DMS153 treated with DMSO at 0.1 percent for 48 hours (cell line): Measurements from ENCODE around the gene AGO1.
"Not testable (repeated sequence)": the region's sequence is repeated elsewhere in the genome, so short reads cannot be mapped to it uniquely, and the experiment has no call there.

Source experiments
- DNase-seq: peaks from one replicate; lab custom pipeline; 2025; ENCODE audit not compliant: unreplicated experiment; lab: John Stamatoyannopoulos, UW

The AGO1 gene

DNA sequence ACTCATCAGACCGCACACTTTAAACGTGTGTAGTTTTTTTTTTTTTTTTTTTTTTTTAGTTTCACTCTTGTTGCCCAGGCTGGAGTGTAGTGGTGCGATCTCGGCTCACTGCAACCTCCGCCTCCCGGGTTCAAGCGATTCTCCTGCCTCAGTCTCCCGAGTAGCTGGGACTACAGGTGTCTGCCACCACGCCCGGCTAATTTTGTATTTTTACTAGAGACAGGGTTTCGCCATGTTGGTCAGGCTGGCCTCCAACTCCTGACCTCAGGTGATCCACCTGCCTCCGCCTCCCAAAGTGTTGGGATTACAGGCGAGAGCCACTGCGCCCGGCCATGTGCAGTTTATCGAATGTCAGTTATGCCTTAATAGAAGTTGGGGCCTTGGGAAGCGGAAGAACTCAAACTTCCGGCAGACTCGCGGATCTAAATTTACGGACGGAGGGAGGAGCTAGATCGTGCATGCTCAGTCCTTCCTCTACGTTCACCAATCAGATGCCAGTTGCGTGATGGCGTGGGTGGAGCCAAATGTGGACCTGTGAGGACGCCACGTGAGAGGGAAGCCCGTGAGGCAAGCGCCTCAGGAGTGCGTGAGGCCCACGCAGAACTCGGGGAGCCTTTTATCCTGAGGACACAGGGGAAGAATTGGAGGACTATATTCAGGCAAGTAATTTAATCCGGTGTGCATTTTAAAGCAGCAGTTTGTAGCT is 13.6 kb upstream of the AGO1 start:
- DNase-seq, result not testable (repeated sequence)

DNA sequence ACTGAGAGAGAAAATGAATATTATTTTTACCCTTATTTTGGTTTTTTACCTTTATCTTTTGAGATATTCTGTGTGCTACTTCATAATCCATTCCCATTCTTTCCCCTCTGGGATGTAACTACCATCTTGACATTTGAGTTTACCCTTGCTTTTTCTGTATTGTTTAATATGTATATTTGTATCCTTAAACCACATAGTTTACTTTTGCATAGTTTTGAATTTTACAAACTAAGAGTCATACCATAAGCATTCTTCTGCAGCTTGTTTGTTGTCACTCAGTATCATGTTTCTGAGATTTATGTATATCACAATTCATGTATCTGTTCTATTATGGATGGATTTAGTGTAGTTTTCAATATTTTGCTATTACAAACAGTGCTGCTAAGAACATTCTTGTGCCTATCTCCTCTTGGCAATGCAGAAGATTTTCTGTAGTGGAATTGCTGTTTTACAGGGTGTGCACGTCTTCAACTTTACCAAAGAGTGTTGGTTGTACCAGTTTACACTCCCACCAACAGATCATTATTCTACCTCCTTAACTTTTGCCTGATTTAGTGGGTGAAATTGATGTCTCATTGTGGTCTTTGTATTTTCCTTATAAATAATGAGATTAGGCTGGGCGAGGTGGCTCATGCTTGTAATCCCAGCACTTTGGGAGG is 12.2 kb upstream of the AGO1 start:
- no peak for DNase-seq

DNA sequence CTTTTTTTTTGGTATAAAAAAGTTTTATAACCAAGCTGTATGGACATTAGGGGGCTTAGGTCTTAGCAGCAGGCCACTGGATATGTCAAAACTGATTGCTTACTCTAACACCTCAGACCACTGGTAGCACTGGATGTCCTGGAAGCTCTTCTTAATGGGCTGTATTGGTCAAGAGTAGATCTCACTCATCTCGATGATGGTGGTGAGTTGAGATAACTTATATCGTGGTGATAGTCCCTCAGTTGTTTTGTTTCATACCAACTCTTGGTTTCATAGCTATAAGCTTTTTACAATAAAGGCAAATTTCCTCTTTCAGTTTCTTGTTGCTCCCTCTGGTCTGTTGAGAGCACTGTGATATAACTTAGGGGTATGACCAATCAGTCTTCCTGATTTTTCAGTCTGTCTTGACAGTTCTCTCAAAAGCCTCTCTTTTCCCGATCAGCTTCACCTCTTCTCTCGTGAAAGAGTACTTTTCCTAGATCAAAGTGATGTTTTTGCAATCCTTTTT is 9.7 kb upstream of the AGO1 start:
- DNase-seq, result no peak

DNA sequence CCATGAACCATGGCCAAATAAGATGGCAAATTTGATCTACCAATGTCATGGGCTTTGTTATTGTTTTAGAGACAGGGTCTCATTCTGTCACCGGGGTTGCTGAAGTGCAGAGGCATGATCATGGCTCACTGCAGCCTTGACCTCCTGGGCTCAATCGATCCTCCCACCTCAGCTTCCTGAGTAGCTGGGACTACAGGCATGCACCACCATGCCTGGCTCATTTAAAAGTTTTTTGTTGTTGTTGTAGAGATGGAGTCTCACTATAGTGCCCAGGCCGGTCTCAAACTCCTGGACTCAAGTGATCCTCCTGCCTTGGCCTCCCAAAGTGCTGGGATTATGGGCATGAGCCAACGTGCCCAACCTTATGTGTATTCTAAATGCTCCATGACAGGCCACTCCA is 8.9 kb upstream of the AGO1 start:
- not testable (repeated sequence) for DNase-seq

DNA sequence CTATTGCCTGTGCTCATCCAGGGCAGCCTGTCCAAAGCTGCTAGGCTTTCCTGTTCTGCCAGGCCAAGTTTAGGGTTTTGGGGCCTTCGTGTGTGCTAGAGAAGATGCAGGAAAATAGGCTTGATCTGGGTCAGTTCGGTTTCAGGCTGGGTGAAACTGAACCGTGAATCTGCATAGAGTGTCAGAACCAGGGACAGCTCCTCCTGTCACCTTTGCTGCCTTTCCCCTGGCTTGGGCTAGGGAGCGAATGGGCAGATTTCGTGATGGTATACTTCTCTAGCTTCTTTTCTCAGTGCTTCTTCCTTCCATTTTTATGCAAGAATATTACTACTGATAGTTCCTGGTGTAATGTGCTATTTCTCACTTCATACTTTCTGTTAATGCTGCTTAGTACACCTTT is 6.0 kb upstream of the AGO1 start:
- no peak for DNase-seq

DNA sequence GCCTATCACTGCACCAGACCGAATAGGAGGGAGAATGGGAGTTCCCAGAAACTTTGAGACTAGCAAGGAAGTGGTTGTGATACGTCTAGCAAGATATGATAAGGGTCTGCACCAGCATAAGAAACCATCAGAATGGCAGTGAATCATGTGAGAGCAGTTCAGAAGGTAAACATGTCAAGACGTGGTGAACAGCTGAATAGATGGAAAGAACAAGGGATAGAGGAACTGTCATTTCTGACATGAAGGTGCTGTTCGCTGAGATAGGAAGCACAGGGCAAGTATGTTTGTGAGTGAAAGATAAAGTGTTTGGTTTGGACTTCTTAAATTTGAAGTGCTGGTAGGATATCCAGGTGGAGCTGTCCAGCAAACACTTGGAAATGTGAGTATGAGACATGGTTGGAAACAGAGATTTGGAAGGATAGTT is 1.1 kb upstream of the AGO1 start:
- DNase-seq, result no peak

DNA sequence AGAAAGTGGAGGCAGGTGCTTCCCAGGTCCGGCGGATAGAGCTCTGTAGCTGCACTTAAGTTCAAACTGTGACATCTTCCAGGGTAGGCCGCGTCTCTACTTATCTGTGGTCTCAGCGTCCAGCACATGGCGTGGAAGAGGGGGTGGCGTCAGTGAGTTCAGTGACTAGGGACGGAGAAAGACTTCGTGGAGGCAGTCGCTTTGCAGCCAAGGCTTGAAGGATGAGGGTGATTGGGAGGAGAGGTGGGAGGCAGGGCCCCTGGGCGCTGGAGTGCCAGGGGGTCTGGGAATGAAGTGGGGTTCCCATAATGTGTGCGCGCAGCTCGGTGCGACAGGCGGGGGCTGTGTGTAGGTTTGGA is 444 bp upstream of the AGO1 start:
- no peak for DNase-seq

DNA sequence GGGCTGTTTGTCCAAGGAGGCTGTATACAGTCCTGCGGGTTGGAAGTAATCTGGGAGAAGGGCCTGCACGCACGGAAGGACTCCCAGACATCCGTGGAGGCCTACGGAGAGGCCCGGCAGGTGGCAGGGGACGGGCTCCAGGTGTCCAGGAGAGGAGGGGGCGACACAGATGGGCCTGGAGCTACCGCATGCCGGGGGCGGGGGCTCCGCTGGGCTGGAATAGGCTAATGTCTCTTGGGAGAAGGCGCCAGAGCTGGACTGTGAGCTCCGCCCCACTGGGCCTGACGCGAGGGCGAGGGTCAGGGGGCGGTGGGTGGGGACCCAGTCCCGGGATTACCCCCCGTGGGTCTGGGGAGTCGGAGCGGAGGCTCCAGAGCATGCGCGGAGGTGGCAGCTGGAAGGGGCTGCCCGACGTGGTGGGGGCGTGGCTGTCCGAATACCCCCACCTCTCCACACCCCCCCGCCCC is 659 bp downstream of the AGO1 start:
- DNase-seq, result no peak

DNA sequence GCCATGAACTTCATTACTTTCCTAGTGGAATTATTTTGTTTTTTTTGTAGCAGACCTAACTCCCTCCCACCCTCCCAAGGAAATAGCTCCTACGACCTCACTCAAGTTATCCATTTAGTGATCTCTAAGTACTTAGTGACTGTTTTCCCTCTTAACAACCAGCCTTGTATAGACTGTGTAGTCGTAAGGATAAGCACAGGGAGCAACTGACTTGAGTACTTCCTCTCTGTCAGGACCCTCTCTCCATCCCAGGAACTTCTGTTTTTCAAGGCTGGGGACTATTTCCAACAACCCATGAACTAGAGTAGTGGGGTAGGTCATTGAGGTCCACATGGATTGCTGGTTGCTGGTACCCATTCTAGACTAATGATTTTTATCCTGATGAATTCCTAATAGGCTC is 1.9 kb downstream of the AGO1 start:
- DNase-seq, result no peak

DNA sequence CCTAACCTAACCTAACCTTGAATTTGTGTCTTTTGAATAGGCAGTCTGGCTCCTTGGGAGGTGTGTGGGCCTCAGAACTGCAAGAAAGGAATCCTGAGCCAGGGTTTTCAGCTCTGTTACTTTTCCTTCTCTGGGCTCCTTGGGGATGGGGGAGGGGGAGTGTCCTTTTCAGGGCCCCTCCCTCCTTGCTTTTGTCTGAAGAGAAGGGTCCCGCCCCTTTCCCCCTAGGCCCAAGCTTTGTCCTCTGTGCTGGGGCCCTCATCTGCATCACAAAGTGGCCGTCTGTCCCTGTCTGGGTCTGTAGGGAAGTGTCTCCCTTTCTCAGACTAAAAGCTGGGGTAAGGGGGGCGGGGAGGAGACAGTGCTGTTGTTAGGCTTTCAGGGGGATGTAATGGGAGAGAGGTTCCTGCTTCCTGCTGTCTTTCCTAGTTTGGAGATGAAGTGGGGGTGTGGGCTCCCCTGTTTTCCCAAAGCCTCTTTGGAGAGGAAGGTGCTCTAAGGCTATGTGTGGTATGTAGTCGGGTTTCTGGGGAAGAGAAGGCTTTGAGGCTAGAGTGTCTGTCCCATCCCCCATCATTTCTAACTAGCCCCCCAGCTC is 3.1 kb downstream of the AGO1 start:
- peak; percentile 35 for DNase-seq

DNA sequence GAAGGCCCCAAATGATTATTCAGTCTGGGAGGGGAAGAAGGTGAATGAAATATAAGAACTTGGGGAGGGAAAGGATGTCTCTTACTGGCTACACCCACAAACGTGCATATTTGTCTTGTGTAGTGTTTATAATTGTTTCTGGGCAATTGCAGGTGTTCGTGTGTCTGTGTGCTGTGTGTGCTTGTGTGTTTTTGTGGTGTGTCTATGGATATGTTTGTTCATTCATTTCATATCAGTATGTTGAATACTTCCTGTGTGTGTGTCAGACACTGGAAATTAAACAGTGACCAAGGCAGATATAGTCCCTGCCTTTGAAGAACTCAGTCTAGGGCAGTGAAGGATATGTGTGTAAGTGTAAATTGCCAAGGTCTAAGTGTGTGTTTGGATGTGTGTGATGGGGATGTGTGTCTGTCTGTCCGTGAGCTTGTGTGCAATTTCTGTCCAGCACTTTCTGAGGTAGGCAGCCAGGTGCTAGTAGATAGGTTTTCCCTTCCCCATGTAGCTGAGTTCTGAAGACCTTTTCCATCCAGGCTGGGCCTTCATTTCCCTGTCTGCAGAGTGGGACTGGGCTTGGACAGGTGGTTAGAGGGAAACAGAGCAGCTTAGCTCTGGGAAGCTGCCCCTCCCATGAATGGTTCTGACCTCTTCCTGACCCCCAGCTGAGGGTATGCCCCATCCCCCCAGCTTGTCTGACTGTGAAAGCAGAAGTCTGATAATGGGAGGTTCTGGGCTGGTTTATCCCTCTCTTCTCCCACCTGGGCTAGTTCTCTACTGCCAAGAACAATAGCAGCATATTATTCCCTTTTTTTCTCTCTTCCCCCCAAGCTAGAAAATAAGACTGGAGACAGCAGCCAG is 3.8 kb downstream of the AGO1 start:
- no peak for DNase-seq

DNA sequence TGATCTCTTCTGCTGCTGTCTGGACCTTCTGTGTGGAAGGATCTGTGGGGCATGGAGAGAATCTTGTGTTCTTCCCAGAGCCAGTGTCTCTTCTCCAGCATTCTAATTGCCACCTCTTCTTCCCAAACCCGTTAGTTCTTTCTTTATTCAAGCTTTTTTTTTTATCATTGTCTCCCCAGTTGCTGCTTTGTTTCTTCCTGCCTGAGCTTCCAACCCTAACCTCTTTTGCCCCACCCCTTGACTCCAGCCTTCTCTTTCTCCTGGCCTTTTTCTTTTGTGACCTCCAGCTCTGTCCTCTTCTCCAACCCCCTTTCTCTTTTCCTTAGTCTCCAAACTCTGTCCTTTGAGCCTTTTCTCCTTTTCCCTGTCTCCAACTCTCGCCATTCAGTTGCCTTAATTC is 4.5 kb downstream of the AGO1 start:
- no peak for DNase-seq

DNA sequence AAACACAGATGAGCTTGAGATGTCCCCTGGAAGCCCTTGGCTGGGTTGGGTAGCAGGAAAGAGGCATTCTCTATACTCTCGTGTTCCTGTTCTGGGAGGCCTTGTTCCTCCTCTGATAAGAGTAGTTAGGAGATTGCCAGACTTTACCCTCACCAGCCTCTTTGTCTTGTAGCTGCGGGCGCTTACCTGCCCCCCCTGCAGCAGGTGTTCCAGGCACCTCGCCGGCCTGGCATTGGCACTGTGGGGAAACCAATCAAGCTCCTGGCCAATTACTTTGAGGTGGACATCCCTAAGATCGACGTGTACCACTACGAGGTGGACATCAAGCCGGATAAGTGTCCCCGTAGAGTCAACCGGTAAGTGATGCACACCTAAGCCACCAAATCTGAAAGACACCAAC is 5.2 kb downstream of the AGO1 start:
- DNase-seq, result no peak

DNA sequence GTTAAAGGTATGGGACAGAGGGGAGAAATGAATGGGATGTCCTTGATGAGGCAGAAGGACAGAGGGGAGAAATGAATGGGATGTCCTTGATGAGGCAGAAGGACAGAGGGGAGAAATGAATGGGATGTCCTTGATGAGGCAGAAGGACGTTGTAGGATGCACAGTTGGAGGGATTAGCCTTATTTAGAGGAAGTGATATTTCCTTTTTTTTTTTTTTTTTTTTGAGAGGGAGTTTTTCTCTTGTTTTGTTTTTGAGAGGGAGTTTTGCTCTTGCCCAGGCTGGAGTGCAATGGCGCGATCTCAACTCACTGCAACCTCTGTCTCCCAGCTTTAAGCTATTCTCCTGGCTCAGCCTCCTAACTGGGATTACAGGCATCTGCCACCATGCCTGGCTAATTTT is 6.0 kb downstream of the AGO1 start:
- DNase-seq, result not testable (repeated sequence)

DNA sequence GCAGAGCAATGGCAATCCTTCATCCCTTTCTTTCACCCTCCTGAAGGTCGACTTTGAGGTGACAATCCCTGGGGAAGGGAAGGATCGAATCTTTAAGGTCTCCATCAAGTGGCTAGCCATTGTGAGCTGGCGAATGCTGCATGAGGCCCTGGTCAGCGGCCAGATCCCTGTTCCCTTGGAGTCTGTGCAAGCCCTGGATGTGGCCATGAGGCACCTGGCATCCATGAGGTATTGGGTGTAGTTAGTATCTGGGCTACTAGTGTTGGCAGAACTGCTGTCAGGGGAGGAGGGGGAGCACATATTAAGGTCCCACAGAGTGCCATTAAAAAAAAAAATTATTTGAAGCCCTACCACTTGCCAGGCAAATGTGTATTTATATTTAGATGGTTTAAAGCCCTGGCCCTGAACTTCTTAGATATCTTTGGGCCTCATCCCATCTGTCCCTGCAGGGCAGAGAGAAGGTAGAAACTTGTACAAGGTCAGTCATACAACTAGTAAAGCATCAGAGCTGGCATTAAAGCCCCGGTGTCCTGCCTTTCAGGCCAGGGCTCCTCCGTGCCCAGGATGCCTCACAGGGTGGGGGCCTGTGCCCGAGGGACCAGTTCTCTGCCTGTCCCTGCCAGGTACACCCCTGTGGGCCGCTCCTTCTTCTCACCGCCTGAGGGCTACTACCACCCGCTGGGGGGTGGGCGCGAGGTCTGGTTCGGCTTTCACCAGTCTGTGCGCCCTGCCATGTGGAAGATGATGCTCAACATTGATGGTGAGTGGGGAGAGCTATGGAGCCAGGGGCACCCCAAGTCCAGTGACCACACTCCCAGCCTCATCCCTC is 10.3 kb downstream of the AGO1 start:
- DNase-seq, result no peak

DNA sequence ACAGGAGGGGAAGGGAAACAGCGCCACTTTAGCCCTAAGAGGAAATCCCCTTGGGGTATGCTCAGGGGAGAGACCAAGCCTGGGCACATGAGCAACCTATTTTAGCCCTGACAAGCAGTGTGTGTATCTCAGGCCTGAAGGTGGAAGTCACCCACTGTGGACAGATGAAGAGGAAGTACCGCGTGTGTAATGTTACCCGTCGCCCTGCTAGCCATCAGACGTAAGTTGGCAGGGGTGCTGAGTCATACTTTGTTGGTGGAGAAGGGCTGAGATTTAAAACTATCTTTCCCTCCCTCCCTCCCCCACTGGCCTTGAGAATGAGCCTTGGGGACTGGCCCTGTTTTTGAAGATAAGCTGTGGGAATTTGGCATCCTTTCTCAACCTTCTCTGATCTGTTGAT is 11.2 kb downstream of the AGO1 start:
- no peak for DNase-seq

DNA sequence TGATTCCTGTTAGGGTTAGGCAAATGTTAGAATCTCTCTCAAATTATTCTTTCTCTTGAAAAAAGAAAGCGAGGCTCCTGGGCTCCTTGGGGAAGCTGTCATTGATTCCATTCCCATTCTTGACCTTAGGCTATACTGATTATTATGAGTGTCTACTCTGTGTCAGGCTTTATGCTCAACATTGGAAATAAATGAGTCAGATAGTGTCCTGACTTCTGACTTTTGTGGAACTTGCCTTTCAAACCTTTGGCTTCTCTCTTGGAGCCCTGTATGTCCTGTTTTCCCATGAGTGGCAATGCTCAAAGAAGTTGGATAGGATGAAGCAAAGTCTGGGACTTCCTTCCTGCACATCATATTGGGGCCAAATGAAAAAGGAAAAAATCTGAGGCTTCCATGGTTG is 11.6 kb downstream of the AGO1 start:
- DNase-seq, result no peak

DNA sequence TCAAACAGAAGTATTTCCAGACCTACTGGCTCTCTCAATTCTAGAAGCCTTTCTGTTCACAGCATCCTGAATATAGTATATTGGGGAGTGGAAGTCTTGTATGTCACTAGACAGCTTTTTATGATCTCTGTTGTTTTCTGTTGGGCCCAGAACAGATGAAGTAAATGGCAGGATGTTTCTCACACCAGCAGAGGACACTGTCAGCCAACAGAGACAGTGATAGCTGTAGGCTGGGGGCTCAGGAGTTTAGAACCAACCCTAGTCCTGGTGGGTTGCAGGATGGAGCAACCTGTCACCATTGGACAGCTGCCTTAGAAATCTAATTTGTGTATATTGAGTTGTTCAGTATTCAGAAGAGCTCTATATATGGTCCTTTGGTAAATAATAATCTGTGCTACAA is 16.9 kb downstream of the AGO1 start:
- DNase-seq, result no peak

DNA sequence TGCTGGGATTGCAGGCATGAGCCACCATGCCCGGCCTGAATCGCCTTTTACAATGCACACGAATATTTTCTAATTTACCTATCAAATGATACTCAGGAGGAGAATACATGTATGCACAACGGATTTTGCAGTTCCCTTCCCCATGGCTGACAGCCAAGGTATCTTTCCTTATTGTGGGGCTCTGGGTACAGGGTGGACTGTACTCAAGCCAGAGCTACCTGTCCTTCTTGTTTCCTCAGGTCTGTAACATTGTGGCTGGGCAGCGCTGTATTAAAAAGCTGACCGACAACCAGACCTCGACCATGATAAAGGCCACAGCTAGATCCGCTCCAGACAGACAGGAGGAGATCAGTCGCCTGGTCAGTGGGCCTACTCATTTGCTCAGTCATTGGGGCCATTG is 18.2 kb downstream of the AGO1 start:
- no peak for DNase-seq

DNA sequence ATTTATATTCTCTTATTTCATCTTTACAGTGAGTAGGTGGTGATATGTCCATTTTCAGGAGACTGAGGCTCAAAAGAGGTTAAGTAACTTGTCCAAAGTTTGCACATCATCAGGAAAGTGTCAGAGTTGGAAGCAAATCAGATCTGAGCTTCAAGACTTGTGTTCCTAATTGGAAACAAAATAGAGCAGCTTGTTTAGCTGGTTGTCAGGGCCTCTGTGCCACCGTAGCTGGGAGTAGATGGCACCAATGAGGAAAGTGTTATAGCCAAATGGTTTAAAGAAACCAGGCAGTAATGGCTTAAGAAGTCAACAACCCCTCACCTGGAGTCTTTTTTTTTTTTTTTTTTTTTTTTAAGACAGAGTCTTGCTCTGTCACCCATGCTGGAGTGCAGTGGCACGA is 19.7 kb downstream of the AGO1 start:
- no peak for DNase-seq

DNA sequence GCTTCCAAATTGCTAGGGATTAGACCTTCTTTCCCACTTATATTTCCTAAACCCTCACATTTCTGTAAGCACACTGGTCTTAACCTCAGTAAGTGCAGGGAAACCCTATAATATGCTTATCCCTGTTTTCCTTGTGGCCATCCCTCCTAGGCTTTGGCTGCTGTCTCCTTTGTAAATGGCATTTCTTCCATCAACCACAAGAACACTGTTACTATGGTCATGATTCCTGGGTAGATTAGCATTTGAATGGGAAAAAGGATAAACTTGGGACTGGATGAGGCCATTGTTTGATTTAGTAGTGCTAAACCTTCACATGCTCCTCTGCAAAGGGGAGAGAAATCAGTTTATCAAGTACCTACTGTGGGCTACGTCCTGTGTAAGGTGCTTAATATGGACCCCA is 31.7 kb downstream of the AGO1 start:
- DNase-seq, result no peak
